ENCODE results near the gene CLCN6. TPM values are rescaled to one million over a fixed set of nuclear protein-coding genes. Genes with fewer than 3 reads are reported as not detected.

The CLCN6 gene
- polyA plus RNA-seq, 1 donor (not counting 4 experiments of a cell fraction or from before 2014, with no cell fraction given) = 7.4 TPM

- Histone ChIP-seq H3K79me2 (ENCODE audit: control insufficient read depth, insufficient read depth, low read length) (no peaks in the 10 kb centered on the region), H2AFZ (ENCODE audit: control insufficient read depth, low read length) (no peak overlapping the region), H4K20me1 (ENCODE audit: control insufficient read depth, extremely low read depth, insufficient read depth, low read length) (peaks cover 2% of the 10 kb centered on the region), H3K27ac (ENCODE audit: control insufficient read depth, insufficient read depth, low read length) (no peak overlapping the region), H3K36me3 (ENCODE audit: control insufficient read depth in 2 of 2, extremely low read depth in 1 of 2, insufficient read depth in 2 of 2, low read length in 2 of 2) (peaks cover 10 to 22% of the 10 kb centered on the region in 2 experiments), H3K4me1 (ENCODE audit: control insufficient read depth, extremely low read depth, insufficient read depth, low read length) (no peaks in the 10 kb centered on the region), H3K4me3 (ENCODE audit: control insufficient read depth in 2 of 3, extremely low read depth in 1 of 3, insufficient read depth in 2 of 3, low read depth in 1 of 3, low read length in 3 of 3) (no peak overlapping the region), H3K9me1 (ENCODE audit: control insufficient read depth, extremely low read depth, insufficient read depth, low read length) (no peaks in the 10 kb centered on the region), H3K27me3 (ENCODE audit: control insufficient read depth, extremely low read depth, insufficient read depth, low read length) (no peaks in the 10 kb centered on the region), H3K9me3 (ENCODE audit: control insufficient read depth, low read depth, low read length) (no peaks in the 10 kb centered on the region), H3K4me2 (ENCODE audit: control insufficient read depth, extremely low read depth, insufficient read depth, low read depth, low read length) (no peak overlapping the region), H3K9ac (ENCODE audit: control insufficient read depth, extremely low read depth, insufficient read depth, low read length) (no peak overlapping the region)
- FAIRE-seq (no peak), DNase-seq (ENCODE audit: low read depth, low spot score) (no peak)
- TF ChIP-seq CTCF (optimal IDR thresholded peaks at IDR 0.05 in 1 of 3, IDR thresholded peaks at IDR 0.05 in 1 of 3, conservative IDR thresholded peaks at IDR 0.05 in 1 of 3; ENCODE audit: extremely low read depth in 1 of 3, insufficient read depth in 2 of 3, low read length in 3 of 3) = no peak
- no peak for TF ChIP-seq EZH2 (IDR thresholded peaks at IDR 0.05; ENCODE audit: low read length)
- dilution Hi-C loops (cut with MboI; ENCODE audit: extremely low pct_ligation_motif_present, low sequenced_read_pairs) = no loop called here
These were observed 42.3 kb downstream of the CLCN6 start for GRCh38 chr1:11848373-11848700.

GRCh38 chr1:11850156-11850555 lies 44.2 kb downstream of the CLCN6 start:
- dilution Hi-C loops (cut with MboI; ENCODE audit: extremely low pct_ligation_motif_present, low sequenced_read_pairs) = no loop called here
- H3K4me3 ChIP-seq (ENCODE audit: control insufficient read depth in 2 of 3, extremely low read depth in 1 of 3, insufficient read depth in 2 of 3, low read depth in 1 of 3, low read length in 3 of 3) = no peak overlapping the region
- peaks cover 2% of the 10 kb centered on the region for H4K20me1 ChIP-seq (ENCODE audit: control insufficient read depth, extremely low read depth, insufficient read depth, low read length)
- no peak for TF ChIP-seq EZH2 (IDR thresholded peaks at IDR 0.05; ENCODE audit: low read length)
- no peak for TF ChIP-seq CTCF (optimal IDR thresholded peaks at IDR 0.05 in 1 of 3, IDR thresholded peaks at IDR 0.05 in 1 of 3, conservative IDR thresholded peaks at IDR 0.05 in 1 of 3; ENCODE audit: extremely low read depth in 1 of 3, insufficient read depth in 2 of 3, low read length in 3 of 3)
- H3K9ac ChIP-seq (ENCODE audit: control insufficient read depth, extremely low read depth, insufficient read depth, low read length) = no peak overlapping the region
- FAIRE-seq = no peak
- peaks cover 4 to 8% of the 10 kb centered on the region in 2 experiments for H3K36me3 ChIP-seq (ENCODE audit: control insufficient read depth in 2 of 2, extremely low read depth in 1 of 2, insufficient read depth in 2 of 2, low read length in 2 of 2)
- peaks cover 4% of the 10 kb centered on the region for H3K27me3 ChIP-seq (ENCODE audit: control insufficient read depth, extremely low read depth, insufficient read depth, low read length)
- no peaks in the 10 kb centered on the region for H3K9me3 ChIP-seq (ENCODE audit: control insufficient read depth, low read depth, low read length)
- no peak overlapping the region for H3K27ac ChIP-seq (ENCODE audit: control insufficient read depth, insufficient read depth, low read length)
- no peak for DNase-seq (ENCODE audit: low read depth, low spot score)
- H2AFZ ChIP-seq (ENCODE audit: control insufficient read depth, low read length) = no peak overlapping the region
- H3K79me2 ChIP-seq (ENCODE audit: control insufficient read depth, insufficient read depth, low read length) = no peaks in the 10 kb centered on the region
- no peak overlapping the region for H3K4me2 ChIP-seq (ENCODE audit: control insufficient read depth, extremely low read depth, insufficient read depth, low read depth, low read length)
- no peaks in the 10 kb centered on the region for H3K4me1 ChIP-seq (ENCODE audit: control insufficient read depth, extremely low read depth, insufficient read depth, low read length)
- H3K9me1 ChIP-seq (ENCODE audit: control insufficient read depth, extremely low read depth, insufficient read depth, low read length) = no peaks in the 10 kb centered on the region

Data from keratinocyte (primary cell).